Measurements from ENCODE around the gene OGA. TPM values are rescaled to one million over a fixed set of nuclear protein-coding genes. Genes with fewer than 3 reads are reported as not detected.

OGA gene
- total RNA-seq, 2 donors from 2014 or later = 131 to 241 TPM

DNA sequence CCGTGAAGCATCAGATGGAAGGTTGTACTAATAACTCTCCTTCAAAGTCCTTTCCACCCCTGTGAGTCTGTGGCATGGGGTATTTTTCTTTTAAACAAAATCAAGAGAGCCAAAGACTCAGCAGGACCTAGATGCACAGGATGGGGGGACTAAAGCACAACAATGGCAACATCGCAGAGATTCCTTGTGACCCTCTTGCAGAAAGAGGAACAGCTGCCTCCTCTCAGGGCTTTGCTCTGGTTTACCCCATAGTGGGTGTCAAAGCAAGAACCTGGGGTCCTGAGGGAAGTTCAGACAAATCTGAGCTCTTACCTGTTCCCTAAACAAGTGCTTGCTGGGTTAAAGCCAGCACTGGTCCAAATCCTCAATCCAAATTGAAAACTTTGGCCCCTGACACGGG, 81.6 kb downstream of the OGA start:
- TF ChIP-seq, protein P1, sequence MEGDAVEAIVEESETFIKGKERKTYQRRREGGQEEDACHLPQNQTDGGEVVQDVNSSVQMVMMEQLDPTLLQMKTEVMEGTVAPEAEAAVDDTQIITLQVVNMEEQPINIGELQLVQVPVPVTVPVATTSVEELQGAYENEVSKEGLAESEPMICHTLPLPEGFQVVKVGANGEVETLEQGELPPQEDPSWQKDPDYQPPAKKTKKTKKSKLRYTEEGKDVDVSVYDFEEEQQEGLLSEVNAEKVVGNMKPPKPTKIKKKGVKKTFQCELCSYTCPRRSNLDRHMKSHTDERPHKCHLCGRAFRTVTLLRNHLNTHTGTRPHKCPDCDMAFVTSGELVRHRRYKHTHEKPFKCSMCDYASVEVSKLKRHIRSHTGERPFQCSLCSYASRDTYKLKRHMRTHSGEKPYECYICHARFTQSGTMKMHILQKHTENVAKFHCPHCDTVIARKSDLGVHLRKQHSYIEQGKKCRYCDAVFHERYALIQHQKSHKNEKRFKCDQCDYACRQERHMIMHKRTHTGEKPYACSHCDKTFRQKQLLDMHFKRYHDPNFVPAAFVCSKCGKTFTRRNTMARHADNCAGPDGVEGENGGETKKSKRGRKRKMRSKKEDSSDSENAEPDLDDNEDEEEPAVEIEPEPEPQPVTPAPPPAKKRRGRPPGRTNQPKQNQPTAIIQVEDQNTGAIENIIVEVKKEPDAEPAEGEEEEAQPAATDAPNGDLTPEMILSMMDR (IDR thresholded peaks at IDR 0.05) = no peak
- no peaks in the 10 kb centered on the region for H3K36me3 ChIP-seq
- H3K4me1 ChIP-seq (ENCODE audit: control insufficient read depth in 1 of 2, low read depth in 2 of 2) = no peaks in the 10 kb centered on the region
- H3K9me3 ChIP-seq = no peaks in the 10 kb centered on the region
- H3K27me3 ChIP-seq (replicated peaks; ENCODE audit: insufficient read depth) = no peaks in the 10 kb centered on the region
- DNase-seq (ENCODE audit: low spot score) (no peak), ATAC-seq (ENCODE audit: insufficient number of reproducible peaks, low FRiP score, low read depth) (no peak)
- no peak overlapping the region for H3K27ac ChIP-seq
- H3K4me3 ChIP-seq = no peak overlapping the region

Other genes starting within 250 kb of the OGA start
- gene POLL, start 230.2 kb downstream of the OGA start, total RNA-seq = 10 to 100 TPM; 22.3 to 37.0 TPM
- gene DPCD, start 230.1 kb downstream of the OGA start, total RNA-seq = 10 to 100 TPM; 12.6 to 22.9 TPM
- 10 to 100 TPM; 64.3 to 88.5 TPM for gene FBXW4, start 123.3 kb downstream of the OGA start, total RNA-seq
- gene FGF8, start 42.3 kb downstream of the OGA start, total RNA-seq = not detected
- gene NPM3, start 35.0 kb downstream of the OGA start, total RNA-seq = 10 to 100 TPM; 16.3 to 19.9 TPM
- 1 to 10 TPM; 1.1 to 1.2 TPM for gene KCNIP2, start 25.4 kb upstream of the OGA start, total RNA-seq
- 10 to 100 TPM; 21.1 TPM for gene ARMH3, start 237.7 kb upstream of the OGA start, total RNA-seq
- 10 to 100 TPM; 21.8 to 22.3 TPM for gene HPS6, start 246.9 kb upstream of the OGA start, total RNA-seq